PC-9 (cell line): ENCODE measurements around the gene LASP1. TPM values are rescaled to one million over a fixed set of nuclear protein-coding genes. Genes with fewer than 3 reads are reported as not detected.

Source experiments
- BruUV-seq: library from RNA; stranded (reverse); fragments of 400-500 nt; replicated peaks from 2 replicates; lab custom pipeline; 2021; lab: Mats Ljungman, UMichigan
- CTCF ChIA-PET: fragments of 300-600 bp; sonication (Branson Sonifier 250); formaldehyde crosslinking; loops from one replicate; lab custom pipeline; 2022; ENCODE audit warnings: antibody characterized with exemption; lab: Charles Lee
- POLR2A ChIA-PET: fragments of 300-600 bp; sonication (Branson Sonifier 250); formaldehyde crosslinking; loops from one replicate; lab custom pipeline; 2022; ENCODE audit warnings: antibody characterized with exemption; ENCODE audit not compliant: unreplicated experiment; lab: Charles Lee
- DNase-seq, 2 experiments: peaks; one replicate each; pipeline versions ENCODE4 v3.0.0 to v3.0.0-alpha.2; 2015 to 2022; ENCODE audit warnings: mixed read lengths in 1 of 2
- H2AFZ ChIP-seq: fragments of 200-600 bp; sonication (generic); 2 replicates; pipeline ENCODE4 v1.8.1; 2017; ENCODE audit warnings: antibody characterized with exemption
- H3F3A ChIP-seq: fragments of 200-600 bp; sonication (generic); 2 replicates; pipeline ENCODE4 v1.8.1; 2017; ENCODE audit warnings: antibody characterized with exemption, mild to moderate bottlenecking, low read depth; ENCODE audit not compliant: insufficient read depth
- H3K27ac ChIP-seq: fragments of 200-600 bp; sonication (generic); 2 replicates; pipeline ENCODE4 v1.6.1; 2016; ENCODE audit warnings: mixed run types
- H3K27me3 ChIP-seq: fragments of 200-600 bp; sonication (generic); 2 replicates; pipeline ENCODE4 v1.6.1; 2016; ENCODE audit warnings: low read depth, mixed run types; ENCODE audit not compliant: insufficient read depth
- H3K36me3 ChIP-seq: fragments of 200-600 bp; sonication (generic); 2 replicates; pipeline ENCODE4 v1.6.1; 2016; ENCODE audit warnings: low read depth, mixed run types
- H3K4me1 ChIP-seq: fragments of 200-600 bp; sonication (generic); replicated peaks from 2 replicates; pipeline ENCODE4 v1.6.1; 2016; ENCODE audit warnings: mixed run types; ENCODE audit not compliant: insufficient read depth
- H3K4me2 ChIP-seq: fragments of 200-600 bp; sonication (generic); 2 replicates; pipeline ENCODE4 v1.6.1; 2017; ENCODE audit warnings: mixed run types
- H3K4me3 ChIP-seq: fragments of 200-600 bp; sonication (generic); 2 replicates; pipeline ENCODE4 v1.6.1; 2016; ENCODE audit warnings: mixed run types
- H3K79me2 ChIP-seq: fragments of 200-600 bp; sonication (generic); 2 replicates; pipeline ENCODE4 v1.6.1; 2017; ENCODE audit warnings: low read depth, mixed run types
- H3K9me2 ChIP-seq: fragments of 200-600 bp; sonication (generic); 2 replicates; pipeline ENCODE4 v1.8.1; 2017; ENCODE audit warnings: mild to moderate bottlenecking; ENCODE audit not compliant: insufficient read depth
- H3K9me3 ChIP-seq: fragments of 200-600 bp; sonication (generic); 2 replicates; pipeline ENCODE4 v1.8.1; 2016; ENCODE audit warnings: low read depth; ENCODE audit not compliant: insufficient read depth
- H4K20me1 ChIP-seq: fragments of 200-600 bp; sonication (generic); 2 replicates; pipeline ENCODE4 v1.8.1; 2017; ENCODE audit not compliant: insufficient read depth
- CTCF ChIP-seq: fragments of 200-600 bp; sonication (generic); conservative IDR thresholded peaks from 2 replicates; pipeline ENCODE4 v1.6.1; 2017; ENCODE audit warnings: mixed run types, antibody characterized with exemption, mild to moderate bottlenecking, moderate library complexity
- EZH2 ChIP-seq: fragments of 200-600 bp; sonication (generic); IDR thresholded peaks from 2 replicates; pipeline ENCODE4 v1.8.0; 2017; ENCODE audit warnings: antibody characterized with exemption, low read depth
- intact Hi-C: fragments of 100-400 bp; cut with micrococcal nuclease; formaldehyde crosslinking; loops from one replicate; pipeline ENCODE4 v1.10.0; 2022; ENCODE audit not compliant: unreplicated experiment
- total RNA-seq: library from RNA; stranded (reverse); gene quantifications from 2 replicates; pipeline ENCODE4 v1.2.3, GENCODE V29; 2021

LASP1 gene
- total RNA-seq, 1 experiment from 2014 or later: 309 TPM

- H3K27me3 ChIP-seq: no peaks in the 10 kb centered on the region
- no peak overlapping the region for H3K4me3 ChIP-seq
- no peak for TF ChIP-seq CTCF
- no peak for TF ChIP-seq EZH2
- no peak for DNase-seq
- intact Hi-C loops: no loop called here
- POLR2A ChIA-PET: no interaction called here
- H4K20me1 ChIP-seq: peaks cover 62% of the 10 kb centered on the region
- peaks cover 34% of the 10 kb centered on the region; the same call in 1 of the 2 replicates for H3K36me3 ChIP-seq
- no peak overlapping the region for H3K4me2 ChIP-seq
- peaks cover 93% of the 10 kb centered on the region for H3K79me2 ChIP-seq
- peaks cover 50% of the 10 kb centered on the region for H3F3A ChIP-seq
- no peaks in the 10 kb centered on the region for H3K9me3 ChIP-seq
- BruUV-seq: no TSS peak
- H2AFZ ChIP-seq: no peak overlapping the region
- no peak overlapping the region for H3K27ac ChIP-seq
- no peaks in the 10 kb centered on the region for H3K9me2 ChIP-seq
- CTCF ChIA-PET: no interaction called here
- H3K4me1 ChIP-seq: peaks cover 30% of the 10 kb centered on the region
These were observed 22.2 kb downstream of the LASP1 start for GRCh38 chr17:38892083-38892482.

- Histone ChIP-seq H3K9me3 (no peaks in the 10 kb centered on the region), H3F3A (peaks cover 54% of the 10 kb centered on the region), H4K20me1 (peaks cover 57% of the 10 kb centered on the region), H3K79me2 (peaks cover 93% of the 10 kb centered on the region), H3K9me2 (no peaks in the 10 kb centered on the region), H2AFZ (no peak overlapping the region), H3K27ac (no peak overlapping the region), H3K4me2 (no peak overlapping the region), H3K4me1 (peaks cover 35% of the 10 kb centered on the region), H3K36me3 (peaks cover 29% of the 10 kb centered on the region; the same call in 1 of the 2 replicates), H3K27me3 (no peaks in the 10 kb centered on the region), H3K4me3 (no peak overlapping the region)
- POLR2A ChIA-PET: no interaction called here
- no peak for TF ChIP-seq EZH2
- TF ChIP-seq CTCF: no peak
- no TSS peak for BruUV-seq
- no peak for DNase-seq
- CTCF ChIA-PET: no interaction called here
- intact Hi-C loops: no loop called here
These were observed 22.8 kb downstream of the LASP1 start for GRCh38 chr17:38892620-38893019.

- H3K9me2 ChIP-seq: no peaks in the 10 kb centered on the region
- no peaks in the 10 kb centered on the region for H3K9me3 ChIP-seq
- intact Hi-C loops: no loop called here
- H3K4me2 ChIP-seq: no peak overlapping the region
- no peak overlapping the region for H3K27ac ChIP-seq
- H2AFZ ChIP-seq: no peak overlapping the region
- TF ChIP-seq EZH2 (no peak), CTCF (no peak)
- H3K36me3 ChIP-seq: peaks cover 29% of the 10 kb centered on the region; the same call in 1 of the 2 replicates
- DNase-seq: no peak
- POLR2A ChIA-PET: no interaction called here
- H3K4me3 ChIP-seq: no peak overlapping the region
- H3K27me3 ChIP-seq: no peaks in the 10 kb centered on the region
- H3K79me2 ChIP-seq: peaks cover 89% of the 10 kb centered on the region
- CTCF ChIA-PET: interaction anchor here (0.5 kb wide), 1 partner anchor 227 kb away, joined by 4 read pairs; no protein-coding TSS in a partner anchor
- peaks cover 40% of the 10 kb centered on the region for H3K4me1 ChIP-seq
- no TSS peak for BruUV-seq
- H3F3A ChIP-seq: peaks cover 54% of the 10 kb centered on the region
- H4K20me1 ChIP-seq: peaks cover 52% of the 10 kb centered on the region
These were observed 23.3 kb downstream of the LASP1 start for GRCh38 chr17:38893113-38893512.
